OCI-LY7 (cell line): ENCODE measurements around the gene CDK14. TPM values are rescaled to one million over a fixed set of nuclear protein-coding genes. Genes with fewer than 3 reads are reported as not detected.

Source experiments
- BruUV-seq: library from RNA; stranded (reverse); fragments of 400-500 nt; replicated peaks from 2 replicates; lab custom pipeline; 2021; lab: Mats Ljungman, UMichigan
- CTCF ChIA-PET: fragments of 300-600 bp; sonication (Branson Sonifier 250); formaldehyde crosslinking; loops from one replicate; lab custom pipeline; 2022; ENCODE audit warnings: antibody characterized with exemption; ENCODE audit not compliant: unreplicated experiment; lab: Charles Lee
- POLR2A ChIA-PET: fragments of 300-600 bp; sonication (Branson Sonifier 250); formaldehyde crosslinking; loops from one replicate; lab custom pipeline; 2022; ENCODE audit warnings: antibody characterized with exemption; lab: Charles Lee
- DNase-seq: peaks from one replicate; pipeline ENCODE4 v3.0.0-alpha.2; 2015; ENCODE audit warnings: low spot score
- H2AFZ ChIP-seq: fragments of 200-600 bp; sonication (generic), shearing (Covaris generic); 2 replicates; pipeline ENCODE4 v1.6.1; 2014; ENCODE audit warnings: mild to moderate bottlenecking, antibody characterized with exemption, low read length, moderate library complexity
- H3K27ac ChIP-seq: fragments of 200-600 bp; sonication (generic); 2 replicates; pipeline ENCODE4 v1.5.1; 2014; ENCODE audit warnings: mixed run types, low read depth, mild to moderate bottlenecking, moderate library complexity, low read length, inconsistent platforms; ENCODE audit not compliant: poor library complexity, severe bottlenecking
- H3K36me3 ChIP-seq: fragments of 200-600 bp; sonication (generic); 2 replicates; pipeline ENCODE4 v1.6.1; 2014; ENCODE audit warnings: mild to moderate bottlenecking, antibody characterized with exemption, low read length, moderate library complexity, mixed read lengths; ENCODE audit not compliant: insufficient read depth
- H3K4me1 ChIP-seq: fragments of 200-600 bp; sonication (generic); 2 replicates; pipeline ENCODE4 v1.5.1; 2014; ENCODE audit warnings: mild to moderate bottlenecking, low read length; ENCODE audit not compliant: insufficient read depth, poor library complexity, severe bottlenecking
- H3K4me2 ChIP-seq: fragments of 200-600 bp; sonication (generic); 2 replicates; pipeline ENCODE4 v1.6.1; 2014; ENCODE audit warnings: mild to moderate bottlenecking, low read length
- H3K4me3 ChIP-seq: fragments of 200-600 bp; sonication (generic); 2 replicates; pipeline ENCODE4 v1.5.1; 2014; ENCODE audit warnings: mild to moderate bottlenecking, low read depth, low read length; ENCODE audit not compliant: poor library complexity, severe bottlenecking
- H3K79me2 ChIP-seq: fragments of 200-600 bp; sonication (generic); 2 replicates; pipeline ENCODE4 v1.6.1; 2016; ENCODE audit warnings: low read depth, mild to moderate bottlenecking, low read length, moderate library complexity, mixed read lengths; ENCODE audit not compliant: insufficient read depth
- H3K9me2 ChIP-seq: fragments of 200-600 bp; sonication (generic); 2 replicates; pipeline ENCODE4 v1.6.1; 2016; ENCODE audit warnings: mild to moderate bottlenecking, low read length, mixed read lengths; ENCODE audit not compliant: insufficient read depth
- H3K9me3 ChIP-seq: fragments of 200-600 bp; sonication (generic); 2 replicates; pipeline ENCODE4 v1.6.1; 2014; ENCODE audit warnings: mild to moderate bottlenecking, mixed run types, low read length, mixed read lengths
- H4K20me1 ChIP-seq: fragments of 200-600 bp; sonication (generic); 2 replicates; pipeline ENCODE4 v1.6.1; 2014; ENCODE audit warnings: mild to moderate bottlenecking, antibody characterized with exemption, low read length, moderate library complexity, mixed read lengths; ENCODE audit not compliant: insufficient read depth
- CTCF ChIP-seq: fragments of 200-600 bp; sonication (generic); conservative IDR thresholded peaks from 2 replicates; pipeline ENCODE4 v1.5.1; 2014; ENCODE audit warnings: mild to moderate bottlenecking, antibody characterized with exemption, low read length, moderate library complexity, mixed read lengths
- EZH2phosphoT487 ChIP-seq: fragments of 200-600 bp; sonication (generic); IDR thresholded peaks from 2 replicates; pipeline ENCODE4 v1.6.1; 2018; ENCODE audit warnings: low read depth, borderline replicate concordance, mild to moderate bottlenecking, mixed run types, antibody characterized with exemption, low read length, moderate library complexity, mixed read lengths
- intact Hi-C: fragments of 100-400 bp; cut with micrococcal nuclease; formaldehyde crosslinking; loops from one replicate; pipeline ENCODE4 v1.10.0; 2022; ENCODE audit not compliant: unreplicated experiment
- total RNA-seq, 2 experiments: library from RNA; depleted of rRNA in 1 of 2; stranded (reverse); fragments of >200 nt in 1 of 2; shearing (Covaris generic) in 1 of 2; gene quantifications; 2 replicates each; pipeline ENCODE4 v1.2.3, GENCODE V29; 2014 to 2022

The CDK14 gene
- total RNA-seq, 2 experiments from 2014 or later: 90.7 to 111 TPM

DNA sequence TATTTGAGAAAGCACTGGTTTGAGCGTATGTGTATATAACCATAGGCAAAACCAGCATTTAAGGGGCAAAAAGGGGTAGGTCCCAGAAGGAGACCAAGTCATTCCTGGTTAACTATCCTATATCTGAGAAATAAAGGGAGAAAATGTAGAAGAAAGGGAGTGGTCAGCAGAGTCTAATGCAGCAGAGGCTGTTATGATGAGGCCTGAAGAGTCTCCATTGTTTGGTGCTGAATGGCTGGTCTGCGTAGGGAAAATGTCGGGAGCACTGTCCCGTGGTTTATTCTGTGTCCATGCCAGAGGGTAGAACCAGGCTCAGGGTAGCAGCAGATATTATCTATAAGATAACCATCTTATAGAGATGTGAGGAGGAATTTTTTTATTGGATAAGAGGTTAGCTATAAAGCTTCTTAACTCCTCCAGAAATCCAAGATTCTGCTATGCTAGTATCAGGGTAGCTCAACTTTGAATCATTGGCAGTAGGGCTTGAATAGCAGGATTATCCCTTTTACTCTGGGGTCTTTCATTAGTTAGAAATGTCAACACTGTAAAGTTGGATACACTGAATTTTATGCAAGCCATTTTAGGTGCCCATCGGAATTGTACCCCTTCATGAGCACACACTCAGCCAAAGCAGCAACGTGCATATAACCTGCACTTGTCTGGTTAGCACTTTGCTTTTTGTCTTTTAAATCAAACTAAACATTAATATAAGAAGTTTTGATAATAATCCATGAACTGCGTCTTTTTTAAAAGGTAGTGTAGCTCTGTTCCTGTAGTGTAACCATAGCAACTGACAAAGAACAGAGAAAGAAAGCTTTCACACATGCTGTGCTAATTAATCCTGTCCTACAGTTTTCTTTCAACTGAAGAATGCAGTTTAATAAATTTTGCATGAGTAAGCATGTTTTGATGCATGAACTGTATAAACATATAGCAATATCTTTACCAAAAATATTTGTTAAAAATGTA is 356.1 kb downstream of the CDK14 start:
- no TSS peak for BruUV-seq
- H3K36me3 ChIP-seq: peaks cover 19% of the 10 kb centered on the region
- intact Hi-C loops: no loop called here
- H3K4me2 ChIP-seq: no peak overlapping the region
- no peaks in the 10 kb centered on the region for H4K20me1 ChIP-seq
- no peak overlapping the region for H3K4me3 ChIP-seq
- no peaks in the 10 kb centered on the region for H3K9me3 ChIP-seq
- TF ChIP-seq EZH2phosphoT487 (no peak), CTCF (no peak)
- H3K9me2 ChIP-seq: no peaks in the 10 kb centered on the region
- H3K4me1 ChIP-seq: no peaks in the 10 kb centered on the region
- H3K79me2 ChIP-seq: no peaks in the 10 kb centered on the region
- ChIA-PET POLR2A (interaction anchor here (0.6 to 1.0 kb wide), 7 partner anchors 12 to 251 kb away, joined by 3 to 8 read pairs (median 3); no protein-coding TSS in a partner anchor), CTCF (no interaction called here)
- H3K27ac ChIP-seq: no peak overlapping the region
- no peak for DNase-seq
- H2AFZ ChIP-seq: no peak overlapping the region

DNA sequence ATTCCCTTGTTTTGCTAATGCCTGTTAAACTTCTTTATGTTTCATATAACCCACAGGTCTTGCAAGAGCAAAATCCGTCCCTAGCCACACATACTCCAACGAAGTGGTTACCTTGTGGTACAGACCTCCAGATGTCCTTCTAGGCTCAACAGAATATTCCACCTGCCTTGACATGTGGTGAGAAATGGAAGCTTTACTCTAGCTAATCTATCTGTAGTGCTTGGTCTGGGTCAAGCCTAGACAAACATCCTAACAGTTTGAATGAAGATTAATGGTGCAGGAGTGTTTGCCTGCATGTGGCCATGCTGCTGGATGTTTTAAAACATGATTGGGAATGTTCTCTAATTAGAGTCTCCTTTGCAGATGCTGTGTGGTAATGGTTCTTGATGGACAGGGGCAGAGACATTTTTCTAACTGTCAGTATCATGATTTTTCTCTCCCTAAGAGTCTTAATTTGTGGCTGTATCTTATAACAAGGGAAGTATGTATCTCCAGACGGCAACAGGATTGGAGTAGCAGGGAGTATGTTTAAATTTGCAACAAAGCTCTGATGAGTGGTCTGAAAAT is 359.6 kb downstream of the CDK14 start:
- CTCF ChIA-PET: no interaction called here
- Histone ChIP-seq H3K27ac (no peak overlapping the region), H4K20me1 (no peaks in the 10 kb centered on the region), H3K9me3 (no peaks in the 10 kb centered on the region), H3K9me2 (no peaks in the 10 kb centered on the region), H3K4me1 (no peaks in the 10 kb centered on the region), H3K4me3 (no peak overlapping the region), H3K36me3 (peaks cover 34% of the 10 kb centered on the region), H3K4me2 (no peak overlapping the region), H3K79me2 (no peaks in the 10 kb centered on the region), H2AFZ (no peak overlapping the region)
- POLR2A ChIA-PET: interaction anchor here (0.6 to 1.2 kb wide), 5 partner anchors 10 to 284 kb away, joined by 3 read pairs; no protein-coding TSS in a partner anchor
- DNase-seq: no peak
- no peak for TF ChIP-seq EZH2phosphoT487
- intact Hi-C loops: no loop called here
- BruUV-seq: no TSS peak

DNA sequence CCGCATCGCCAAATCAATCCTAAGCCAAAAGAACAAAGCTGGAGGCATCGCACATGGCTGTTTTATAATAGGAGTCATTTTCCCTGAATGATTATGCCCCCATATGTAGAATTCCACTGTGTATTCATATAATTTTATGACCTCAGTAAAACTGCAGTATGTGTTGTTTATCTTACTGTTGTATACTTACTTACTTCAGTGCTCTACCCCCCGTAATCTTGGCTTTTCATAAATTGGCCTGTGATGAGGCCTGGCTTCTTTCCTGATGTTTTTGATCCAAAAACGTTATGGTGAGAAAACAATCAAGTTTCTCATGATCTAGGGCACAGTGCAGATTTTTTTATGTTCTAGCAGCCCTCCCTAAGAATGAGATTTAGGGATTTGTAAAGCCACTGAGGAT is 361.8 kb downstream of the CDK14 start:
- Histone ChIP-seq H3K9me3 (no peaks in the 10 kb centered on the region), H3K4me1 (no peaks in the 10 kb centered on the region), H4K20me1 (no peaks in the 10 kb centered on the region), H3K4me3 (no peak overlapping the region), H3K36me3 (peaks cover 34% of the 10 kb centered on the region), H3K79me2 (no peaks in the 10 kb centered on the region), H3K9me2 (no peaks in the 10 kb centered on the region), H3K27ac (no peak overlapping the region), H3K4me2 (no peak overlapping the region), H2AFZ (no peak overlapping the region)
- BruUV-seq: no TSS peak
- ChIA-PET POLR2A (interaction anchor here (0.9 to 1.5 kb wide), 3 partner anchors 12 to 14 kb away, joined by 3 read pairs; no protein-coding TSS in a partner anchor), CTCF (no interaction called here)
- TF ChIP-seq CTCF (no peak), EZH2phosphoT487 (no peak)
- intact Hi-C loops: no loop called here
- DNase-seq: no peak
